ENCODE data around the gene USP10.

Gene USP10

GRCh38 chr16:84791501-84791900 is 91.7 kb downstream of the USP10 start:
- no peak overlapping the region for H3K4me3 ChIP-seq (ENCODE audit: low read length)
- TF ChIP-seq CTCF (conservative IDR thresholded peaks at IDR 0.05; ENCODE audit: low read length): no peak
- DNase-seq (ENCODE audit: low read depth): no peak

GRCh38 chr16:84794186-84794585 is 94.4 kb downstream of the USP10 start:
- DNase-seq (ENCODE audit: low read depth): peak; percentile 12
- no peak overlapping the region for H3K4me3 ChIP-seq (ENCODE audit: low read length)
- TF ChIP-seq CTCF (conservative IDR thresholded peaks at IDR 0.05; ENCODE audit: low read length): no peak

GRCh38 chr16:84794626-84795025 is 94.8 kb downstream of the USP10 start:
- no peak for TF ChIP-seq CTCF (conservative IDR thresholded peaks at IDR 0.05; ENCODE audit: low read length)
- DNase-seq (ENCODE audit: low read depth): no peak
- no peak overlapping the region for H3K4me3 ChIP-seq (ENCODE audit: low read length)

GRCh38 chr16:84795329-84796053 is 95.7 kb downstream of the USP10 start:
- no peak for TF ChIP-seq CTCF (conservative IDR thresholded peaks at IDR 0.05; ENCODE audit: low read length)
- DNase-seq (ENCODE audit: low read depth): peak; percentile 94
- peak overlapping the region; percentile 12; the same call in 1 of the 2 replicates for H3K4me3 ChIP-seq (ENCODE audit: low read length)

- DNase-seq (ENCODE audit: low read depth): no peak
- H3K4me3 ChIP-seq (ENCODE audit: low read length): no peak overlapping the region
- no peak for TF ChIP-seq CTCF (conservative IDR thresholded peaks at IDR 0.05; ENCODE audit: low read length)
These were observed 100.6 kb downstream of the USP10 start for GRCh38 chr16:84800158-84800978.

GRCh38 chr16:84803146-84803545 is 103.3 kb downstream of the USP10 start:
- no peak overlapping the region for H3K4me3 ChIP-seq (ENCODE audit: low read length)
- TF ChIP-seq CTCF (conservative IDR thresholded peaks at IDR 0.05; ENCODE audit: low read length): no peak
- DNase-seq (ENCODE audit: low read depth): no peak

- no peak for TF ChIP-seq CTCF (conservative IDR thresholded peaks at IDR 0.05; ENCODE audit: low read length)
- DNase-seq (ENCODE audit: low read depth): no peak
These were observed 104.5 kb downstream of the USP10 start for GRCh38 chr16:84804326-84804725.

More at GRCh38 chr16:84804326-84804725, 104.5 kb downstream of the USP10 start:
- H3K4me3 ChIP-seq (ENCODE audit: low read length): no peak overlapping the region
